Transverse colon (tissue), 4 donors: ENCODE measurements around the gene TRIM25.

Experiments
- CTCF ChIP-seq, 5 experiments: fragments of 200-600 bp in 3 of 5; fragments of 450-650 bp in 2 of 5; sonication (generic) in 3 of 5; IDR thresholded peaks; 1 replicate in 2 of 5; 2 replicates in 3 of 5; pipeline ENCODE4 v1.5.1; 2016 to 2017; ENCODE audit warnings: antibody characterized with exemption in 5 of 5, inconsistent platforms in 3 of 5, mild to moderate bottlenecking in 2 of 5, moderate library complexity in 1 of 5
- POLR2AphosphoS5 ChIP-seq, 3 donors: sonication (generic); formaldehyde crosslinking; IDR thresholded peaks; one replicate each; pipeline ENCODE4 v1.6.1; 2016; ENCODE audit warnings: antibody characterized with exemption in 3 of 3

- no peak for TF ChIP-seq POLR2AphosphoS5 (IDR thresholded peaks at IDR 0.05)
- no peak for TF ChIP-seq CTCF (IDR thresholded peaks at IDR 0.05)
Observed at GRCh38 chr17:56902348-56902747, 11.5 kb downstream of the TRIM25 start.
